22Rv1 (cell line): ENCODE results near the gene NUCKS1.

Experiments used
- ZFX ChIP-seq: fragments of 450-650 bp; IDR thresholded peaks from 2 replicates; pipeline ENCODE4 v1.6.1; 2017; ENCODE audit warnings: antibody characterized with exemption, borderline replicate concordance
- TF ChIP-seq, protein P1 (sequence below): fragments of 450-650 bp; IDR thresholded peaks from 2 replicates; pipeline ENCODE4 v1.5.1; 2017; ENCODE audit warnings: mild to moderate bottlenecking

DNA sequence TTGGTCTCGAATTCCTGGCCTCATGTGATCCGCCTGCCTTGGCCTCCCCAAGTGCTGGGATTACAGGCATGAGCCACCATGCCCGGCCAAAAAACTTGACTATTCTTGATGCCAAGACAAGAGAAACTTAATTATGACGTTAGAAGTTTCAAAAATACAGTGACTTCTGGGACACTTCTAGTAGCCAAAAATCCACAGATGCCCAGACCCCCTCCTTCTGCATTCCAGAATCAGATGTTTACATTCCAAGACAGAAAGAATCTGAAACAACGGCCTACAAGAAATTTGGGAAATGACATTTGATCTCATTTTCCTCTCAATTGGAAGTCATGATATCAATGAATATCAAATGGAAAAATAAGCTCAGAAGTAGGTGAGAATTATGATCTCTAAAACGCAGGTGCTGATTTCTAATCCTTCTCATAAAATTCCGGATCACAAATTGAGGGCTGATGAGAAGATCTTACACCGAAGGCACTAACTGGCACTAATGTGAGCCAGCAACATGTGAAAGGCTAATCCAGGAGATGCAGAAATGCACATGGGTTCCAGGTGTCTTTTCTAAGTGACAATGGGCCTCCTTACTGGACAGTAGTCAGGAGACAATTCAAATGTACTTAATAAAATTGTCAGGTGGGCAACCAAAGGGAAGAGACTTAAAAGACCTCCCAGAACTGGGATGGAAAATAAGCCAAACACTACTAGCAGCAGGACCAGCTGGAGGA lies 19.8 kb upstream of the NUCKS1 start:
- TF ChIP-seq, protein P1, sequence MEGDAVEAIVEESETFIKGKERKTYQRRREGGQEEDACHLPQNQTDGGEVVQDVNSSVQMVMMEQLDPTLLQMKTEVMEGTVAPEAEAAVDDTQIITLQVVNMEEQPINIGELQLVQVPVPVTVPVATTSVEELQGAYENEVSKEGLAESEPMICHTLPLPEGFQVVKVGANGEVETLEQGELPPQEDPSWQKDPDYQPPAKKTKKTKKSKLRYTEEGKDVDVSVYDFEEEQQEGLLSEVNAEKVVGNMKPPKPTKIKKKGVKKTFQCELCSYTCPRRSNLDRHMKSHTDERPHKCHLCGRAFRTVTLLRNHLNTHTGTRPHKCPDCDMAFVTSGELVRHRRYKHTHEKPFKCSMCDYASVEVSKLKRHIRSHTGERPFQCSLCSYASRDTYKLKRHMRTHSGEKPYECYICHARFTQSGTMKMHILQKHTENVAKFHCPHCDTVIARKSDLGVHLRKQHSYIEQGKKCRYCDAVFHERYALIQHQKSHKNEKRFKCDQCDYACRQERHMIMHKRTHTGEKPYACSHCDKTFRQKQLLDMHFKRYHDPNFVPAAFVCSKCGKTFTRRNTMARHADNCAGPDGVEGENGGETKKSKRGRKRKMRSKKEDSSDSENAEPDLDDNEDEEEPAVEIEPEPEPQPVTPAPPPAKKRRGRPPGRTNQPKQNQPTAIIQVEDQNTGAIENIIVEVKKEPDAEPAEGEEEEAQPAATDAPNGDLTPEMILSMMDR, result no peak
- no peak for TF ChIP-seq ZFX
